H1 (cell line): ENCODE data around the gene TMC3. TPM values are rescaled to one million over a fixed set of nuclear protein-coding genes. Genes with fewer than 3 reads are reported as not detected.

Experiments
- BCL11A ChIP-seq, 2 experiments: IDR thresholded peaks; one replicate each; pipeline ENCODE4 v1.6.1; 2011; ENCODE audit warnings: low read depth in 2 of 2, low read length in 2 of 2, mild to moderate bottlenecking in 2 of 2
- CHD1 ChIP-seq: IDR thresholded peaks from 2 replicates; pipeline ENCODE4 v1.6.1; 2012; ENCODE audit warnings: low read depth, low read length, improper control_type of control experiment
- RAD21 ChIP-seq, 2 experiments: IDR thresholded peaks in 1 of 2; conservative IDR thresholded peaks in 1 of 2; 2 replicates each; pipeline ENCODE4 v1.6.1; 2011; ENCODE audit warnings: low read depth in 2 of 2, low read length in 2 of 2, improper control_type of control experiment in 1 of 2, inconsistent platforms in 1 of 2, mild to moderate bottlenecking in 1 of 2, moderate library complexity in 1 of 2
- polyA plus RNA-seq, 7 experiments: library from polyadenylated mRNA; depleted of rRNA in 3 of 7; stranded (reverse) in 5 of 7; unstranded in 2 of 7; fragments of >200 nt in 5 of 7; fragments of 200-250 nt in 2 of 7; gene quantifications; 1 replicate in 5 of 7; 2 replicates in 1 of 7; 4 replicates in 1 of 7; pipeline versions ENCODE4 v1.2.1 to v1.2.3, GENCODE V29; 2011 to 2013; ENCODE audit warnings: missing spikeins in 2 of 7, mixed read lengths in 2 of 7
- total RNA-seq: library from RNA; stranded (reverse); fragmentation: NEBNext Ultra II Directional; extraction: Animal tissue kit (Norgen Biotek cat#: 25700); gene quantifications from 2 replicates; pipeline ENCODE4 v1.2.1, GENCODE V29; 2021

TMC3 gene
- total and polyA plus RNA-seq, 2 of the 8 experiments (the other 6 are each of a cell fraction or from before 2014, with no cell fraction given), result not detected

- no peak for TF ChIP-seq CHD1
- no peak for TF ChIP-seq BCL11A (IDR thresholded peaks at IDR 0.05; ENCODE audit: low read depth in 2 of 2, low read length in 2 of 2)
- TF ChIP-seq RAD21 (IDR thresholded peaks at IDR 0.05 in 1 of 2, conservative IDR thresholded peaks at IDR 0.05 in 1 of 2; ENCODE audit: low read depth in 2 of 2, low read length in 2 of 2), result no peak
- TF ChIP-seq, all 59 proteins: peak for 0
These were observed 60.3 kb downstream of the TMC3 start (continued) for GRCh38 chr15:81313686-81314085.
